ENCODE results near the gene TRMU. TPM values are rescaled to one million over a fixed set of nuclear protein-coding genes. Genes with fewer than 3 reads are reported as not detected.
"Not testable (repeated sequence)": the region's sequence is repeated elsewhere in the genome, so short reads cannot be mapped to it uniquely, and the experiment has no call there.

Gene TRMU
- total RNA-seq, 1 donor from 2014 or later = 71.8 TPM

DNA sequence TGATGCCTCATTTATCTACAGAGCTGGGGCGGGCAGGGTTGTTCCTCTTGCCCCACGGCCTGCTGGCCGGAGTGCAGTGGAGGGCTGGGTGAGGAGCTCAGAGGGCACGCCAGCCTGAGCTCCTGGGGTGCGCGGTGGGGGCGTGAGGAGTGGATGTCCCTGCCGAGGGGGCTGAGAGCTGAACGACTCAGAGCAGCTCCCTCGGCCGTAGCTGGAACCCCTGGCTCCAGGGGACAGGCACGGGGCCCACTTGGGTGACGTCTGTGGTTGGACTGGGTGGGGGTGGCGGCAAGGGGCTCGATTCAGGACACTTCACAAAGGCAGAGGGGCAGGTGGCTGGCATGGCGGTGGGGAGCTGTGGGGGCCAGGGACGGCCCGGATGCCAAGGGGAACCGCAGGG, 62.4 kb downstream of the TRMU start:
- H3K36me3 Mint-ChIP-seq (ENCODE audit: insufficient read depth) = peaks cover 1% of the 10 kb centered on the region
- no peak for DNase-seq (ENCODE audit: low spot score, unreplicated experiment)

GRCh38 chr22:46399251-46400024, 63.9 kb downstream of the TRMU start:
- no peak overlapping the region for H3K4me3 Mint-ChIP-seq (ENCODE audit: low read depth)
- DNase-seq (ENCODE audit: low spot score, unreplicated experiment) = no peak
- H3K9me3 Mint-ChIP-seq (ENCODE audit: low read depth) = no peaks in the 10 kb centered on the region
- peaks cover 1% of the 10 kb centered on the region for H3K36me3 Mint-ChIP-seq (ENCODE audit: insufficient read depth)
- H3K4me1 Mint-ChIP-seq (ENCODE audit: low read depth) = no peaks in the 10 kb centered on the region
- TF ChIP-seq CTCF (IDR thresholded peaks at IDR 0.05; ENCODE audit: unreplicated experiment) = no peak
- no peaks in the 10 kb centered on the region for H3K27me3 Mint-ChIP-seq
- no peak overlapping the region for H3K27ac Mint-ChIP-seq

More for the DNA sequence above, 62.4 kb downstream of the TRMU start:
- no peak for TF ChIP-seq CTCF (IDR thresholded peaks at IDR 0.05; ENCODE audit: unreplicated experiment)
- H3K27ac Mint-ChIP-seq = no peak overlapping the region
- no peaks in the 10 kb centered on the region for H3K27me3 Mint-ChIP-seq
- no peaks in the 10 kb centered on the region for H3K9me3 Mint-ChIP-seq (ENCODE audit: low read depth)
- H3K4me3 Mint-ChIP-seq (ENCODE audit: low read depth) = no peak overlapping the region
- H3K4me1 Mint-ChIP-seq (ENCODE audit: low read depth) = no peaks in the 10 kb centered on the region

GRCh38 chr22:46401370-46401769, 65.9 kb downstream of the TRMU start:
- Mint-ChIP-seq H3K27ac (no peak overlapping the region), H3K27me3 (no peaks in the 10 kb centered on the region), H3K9me3 (ENCODE audit: low read depth) (no peaks in the 10 kb centered on the region), H3K4me1 (ENCODE audit: low read depth) (no peaks in the 10 kb centered on the region), H3K4me3 (ENCODE audit: low read depth) (no peak overlapping the region), H3K36me3 (ENCODE audit: insufficient read depth) (peaks cover 1% of the 10 kb centered on the region)
- DNase-seq (ENCODE audit: low spot score, unreplicated experiment) = no peak
- TF ChIP-seq CTCF (IDR thresholded peaks at IDR 0.05; ENCODE audit: unreplicated experiment) = no peak

DNA sequence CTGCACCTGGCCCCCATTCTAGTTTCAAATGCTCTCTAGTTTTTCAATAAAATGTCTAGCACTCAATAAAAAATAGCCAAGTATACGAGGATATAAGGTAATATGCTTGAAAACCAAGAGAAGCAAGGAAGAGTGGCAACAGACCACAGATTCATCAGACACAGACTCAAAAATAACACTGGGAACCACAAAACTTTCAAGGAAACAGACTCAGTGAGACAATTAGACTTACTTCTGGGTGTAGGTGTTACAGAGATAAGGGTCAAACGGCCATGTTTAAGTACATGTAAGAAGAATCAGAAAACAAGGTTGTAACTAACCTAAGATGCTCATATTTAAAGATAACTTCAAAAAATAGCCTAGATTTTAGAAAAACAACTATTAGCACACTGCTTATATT, 67.0 kb downstream of the TRMU start:
- no peak overlapping the region for H3K4me3 Mint-ChIP-seq (ENCODE audit: low read depth)
- TF ChIP-seq CTCF (IDR thresholded peaks at IDR 0.05; ENCODE audit: unreplicated experiment) = no peak
- H3K27me3 Mint-ChIP-seq = no peaks in the 10 kb centered on the region
- no peaks in the 10 kb centered on the region for H3K9me3 Mint-ChIP-seq (ENCODE audit: low read depth)
- H3K27ac Mint-ChIP-seq = no peak overlapping the region
- H3K4me1 Mint-ChIP-seq (ENCODE audit: low read depth) = no peaks in the 10 kb centered on the region
- DNase-seq (ENCODE audit: low spot score, unreplicated experiment) = no peak
- peaks cover 1% of the 10 kb centered on the region for H3K36me3 Mint-ChIP-seq (ENCODE audit: insufficient read depth)

DNA sequence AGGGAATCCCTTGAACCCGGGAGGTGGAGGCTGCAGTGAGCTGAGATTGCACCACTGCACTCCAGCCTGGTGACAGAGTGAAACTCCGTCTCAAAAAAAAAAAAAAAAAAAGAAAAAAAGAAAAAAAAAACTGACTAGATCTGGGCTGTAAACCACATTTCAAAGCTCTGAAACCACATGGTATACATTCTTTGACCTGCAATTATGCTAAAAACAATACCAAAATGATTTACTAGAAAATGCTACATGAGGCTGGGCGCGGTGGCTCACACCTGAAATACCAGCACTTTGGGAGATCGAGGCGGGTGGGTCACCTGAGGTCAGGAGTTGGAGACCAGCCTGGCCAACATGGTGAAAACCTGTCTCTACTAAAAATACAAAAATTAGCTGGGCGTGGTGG, 68.4 kb downstream of the TRMU start:
- H3K4me1 Mint-ChIP-seq (ENCODE audit: low read depth); H3K4me3 Mint-ChIP-seq (ENCODE audit: low read depth); DNase-seq (ENCODE audit: low spot score, unreplicated experiment); H3K36me3 Mint-ChIP-seq (ENCODE audit: insufficient read depth); H3K27ac Mint-ChIP-seq; H3K27me3 Mint-ChIP-seq; H3K9me3 Mint-ChIP-seq (ENCODE audit: low read depth): not testable (repeated sequence)

- H3K9me3 Mint-ChIP-seq (ENCODE audit: low read depth) = no peaks in the 10 kb centered on the region
- no peaks in the 10 kb centered on the region for H3K27me3 Mint-ChIP-seq
- no peak overlapping the region for H3K4me3 Mint-ChIP-seq (ENCODE audit: low read depth)
- H3K27ac Mint-ChIP-seq = no peak overlapping the region
- no peak for TF ChIP-seq CTCF (IDR thresholded peaks at IDR 0.05; ENCODE audit: unreplicated experiment)
- DNase-seq (ENCODE audit: low spot score, unreplicated experiment) = no peak
- H3K4me1 Mint-ChIP-seq (ENCODE audit: low read depth) = no peaks in the 10 kb centered on the region
- H3K36me3 Mint-ChIP-seq (ENCODE audit: insufficient read depth) = peaks cover 1% of the 10 kb centered on the region
Observed at GRCh38 chr22:46405901-46406300, 70.4 kb downstream of the TRMU start.
